Stimulated activated CD4-positive, alpha-beta T cell treated with anti-CD3 and anti-CD28 coated beads, Interleukin-2, amount 100 ng/mL, for 4 hours (primary cell): ENCODE measurements around the gene RIN1.
A peak's percentile ranks its signal among the peaks of the same experiment; 100 is the strongest.

Experiments used
- DNase-seq: peaks from one replicate; pipeline ENCODE4 v3.0.0-alpha.2; 2020; ENCODE audit warnings: low read depth

RIN1 gene

DNA sequence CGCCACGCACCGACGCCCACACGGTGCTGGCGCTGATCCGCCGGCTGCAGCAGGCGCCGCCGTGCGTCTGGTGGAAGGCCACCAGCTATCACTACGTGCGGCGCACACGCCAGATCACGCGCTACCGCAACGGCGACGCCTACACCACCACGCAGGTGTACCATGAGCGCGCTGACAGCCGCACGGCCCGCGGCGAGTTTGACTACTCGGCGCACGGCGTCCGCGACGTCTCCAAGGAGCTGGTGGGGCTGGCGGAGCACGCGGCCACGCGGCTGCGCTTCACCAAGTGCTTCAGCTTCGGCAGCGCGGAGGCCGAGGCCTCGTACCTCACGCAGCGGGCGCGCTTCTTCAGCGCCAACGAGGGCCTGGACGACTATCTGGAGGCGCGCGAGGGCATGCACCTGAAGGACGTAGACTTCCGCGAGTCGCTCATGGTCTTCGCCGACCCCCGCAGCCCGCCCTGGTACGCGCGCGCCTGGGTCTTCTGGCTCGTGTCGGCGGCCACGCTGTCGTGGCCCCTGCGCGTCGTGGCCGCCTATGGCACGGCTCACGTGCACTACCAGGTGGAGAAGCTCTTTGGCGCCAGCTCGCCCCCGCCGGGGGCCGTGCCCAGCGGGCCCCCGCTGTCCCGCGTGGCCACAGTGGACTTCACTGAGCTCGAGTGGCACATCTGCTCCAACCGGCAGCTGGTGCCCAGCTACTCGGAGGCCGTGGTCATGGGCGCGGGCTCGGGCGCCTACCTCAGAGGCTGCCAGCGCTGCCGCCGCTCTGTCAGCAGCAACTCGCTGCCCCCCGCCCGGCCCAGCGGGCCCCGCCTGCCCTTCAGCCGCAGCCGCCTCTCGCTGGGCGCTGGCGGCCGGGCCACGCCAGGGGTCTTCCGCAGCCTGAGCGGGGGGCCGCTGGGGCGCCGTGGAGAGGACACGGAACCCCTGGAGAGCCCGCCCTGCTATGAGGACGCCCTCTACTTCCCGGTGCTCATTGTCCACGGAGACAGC, 41.3 kb downstream of the RIN1 start:
- no peak for DNase-seq

- DNase-seq, result no peak
Observed at GRCh38 chr11:66293777-66294625, 42.2 kb downstream of the RIN1 start.

DNA sequence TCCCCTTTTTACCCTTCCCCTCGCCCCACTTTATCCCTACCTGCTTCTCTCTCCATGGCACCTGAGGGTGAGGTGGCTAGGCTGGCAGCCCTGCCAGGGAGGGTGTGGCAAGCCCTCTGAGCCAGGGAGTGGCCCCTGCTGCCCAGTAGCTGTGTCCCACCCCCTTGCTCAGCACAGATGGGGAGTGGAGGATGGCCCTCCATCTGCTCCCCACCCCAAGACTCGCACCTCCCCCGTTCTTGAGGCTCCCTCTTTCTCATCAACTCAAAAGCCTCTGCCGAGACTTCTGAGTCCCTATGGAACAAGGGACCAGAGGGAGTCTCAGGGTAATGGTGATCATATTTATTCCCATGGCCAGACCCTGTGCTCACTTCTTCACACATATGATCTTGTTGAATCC, 42.9 kb downstream of the RIN1 start:
- no peak for DNase-seq

DNA sequence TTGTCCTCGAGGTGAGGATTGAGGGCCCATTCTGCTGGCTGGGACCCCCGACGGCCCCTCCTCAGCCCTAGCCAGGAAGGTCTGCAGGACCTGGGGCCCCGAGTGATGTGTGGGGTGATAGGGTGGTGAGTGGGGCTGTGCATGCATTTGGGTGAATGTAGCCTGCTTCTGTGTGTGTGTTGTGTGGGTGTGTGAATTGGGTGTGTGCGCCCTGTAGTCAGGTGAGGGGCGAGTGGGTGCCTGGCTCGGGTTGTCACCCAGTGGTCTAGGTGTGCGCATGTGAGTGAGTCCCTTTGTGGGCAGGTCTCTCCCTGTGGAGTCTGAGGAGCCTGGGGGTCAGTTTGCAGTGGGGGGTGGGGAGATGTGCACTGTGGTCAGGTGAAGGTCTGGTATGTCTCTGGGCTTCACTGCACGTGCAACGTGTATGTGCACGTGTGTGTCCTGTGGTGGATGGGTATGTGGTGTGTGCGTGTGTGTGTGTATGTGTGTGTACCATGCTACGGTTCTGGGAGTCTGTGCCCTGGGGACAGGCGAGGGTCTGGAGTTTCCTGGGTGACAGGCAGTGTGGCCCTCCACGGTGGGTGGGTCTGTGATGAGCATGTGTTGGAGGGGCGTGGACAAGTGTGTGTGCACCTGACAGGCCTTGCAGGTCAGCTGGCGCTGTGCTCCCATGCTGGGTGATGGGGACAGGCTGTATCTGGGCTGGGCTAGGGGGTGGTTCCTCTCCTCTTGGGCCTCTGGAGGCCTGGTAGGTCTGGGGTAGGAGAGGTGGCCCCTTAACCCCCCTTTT, 43.5 kb downstream of the RIN1 start:
- no peak for DNase-seq

DNA sequence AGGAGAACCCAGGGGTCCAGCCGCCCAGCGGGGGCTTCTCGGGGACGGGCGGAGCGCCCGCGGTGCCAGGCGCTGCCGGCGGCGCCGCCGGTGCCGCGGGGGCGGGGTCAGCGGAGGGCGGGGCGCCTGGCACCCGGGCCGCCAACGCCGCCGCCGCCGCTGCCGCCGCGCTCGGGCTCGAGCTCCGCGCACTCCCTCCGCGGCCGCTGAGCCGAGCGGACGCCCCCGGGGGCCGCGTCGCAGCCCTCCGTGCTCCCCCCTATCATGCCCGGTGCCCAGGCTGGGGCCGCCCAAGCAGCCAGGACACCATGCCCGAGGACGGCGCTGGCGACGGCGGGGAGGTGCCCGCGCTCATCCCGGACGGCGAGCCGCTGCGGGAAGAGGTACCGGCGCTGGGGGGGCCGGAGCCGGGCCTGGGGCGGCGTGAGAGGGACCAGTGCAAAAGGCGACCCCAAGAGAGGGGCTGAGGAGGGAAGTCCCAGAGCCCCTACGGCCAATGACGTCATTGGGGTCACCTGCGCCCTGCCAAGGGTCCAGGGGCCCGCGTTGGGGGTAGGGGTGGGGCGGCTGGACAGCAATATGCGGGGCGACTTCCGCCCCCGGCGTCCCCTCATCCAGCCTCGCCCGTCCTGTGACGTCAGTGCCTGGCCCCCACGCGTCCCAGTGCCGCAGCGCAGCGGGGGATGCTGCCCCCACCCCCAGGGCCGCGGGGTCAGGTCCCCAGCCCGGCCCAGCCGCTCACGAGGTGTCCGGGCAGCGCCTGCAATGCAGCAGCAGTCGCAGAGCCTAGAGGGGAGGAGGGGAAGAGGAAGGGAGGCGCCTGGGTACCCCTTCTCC, 44.3 kb downstream of the RIN1 start, which contains the start of gene TMEM151A:
Gene TMEM151A, plus strand, starts transcription at position 189 of the 837 bp plus-strand sequence. Its CDS starts 120 bp downstream, at position 309.
- DNase-seq, result no peak

DNA sequence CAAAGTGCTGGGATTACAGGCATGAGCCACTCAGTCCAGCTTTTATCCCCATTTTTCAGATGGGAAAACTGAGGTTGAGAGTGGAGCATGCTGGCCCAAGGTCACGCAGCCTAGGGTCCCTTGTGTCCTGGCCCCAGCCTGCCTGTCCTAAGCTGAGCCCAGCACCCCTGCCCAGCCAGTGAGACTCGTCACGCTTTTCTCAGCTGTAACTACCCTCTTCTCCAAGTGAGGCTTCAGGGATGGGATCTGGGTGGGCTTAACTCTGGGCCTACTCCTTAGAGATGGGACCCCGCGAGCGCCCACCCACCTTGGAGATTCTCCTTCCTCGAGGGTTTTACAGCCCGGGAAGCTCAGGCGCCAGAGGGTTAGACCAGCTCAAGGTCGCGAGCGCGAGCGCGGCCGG, 44.9 kb downstream of the RIN1 start:
- DNase-seq, result no peak

DNA sequence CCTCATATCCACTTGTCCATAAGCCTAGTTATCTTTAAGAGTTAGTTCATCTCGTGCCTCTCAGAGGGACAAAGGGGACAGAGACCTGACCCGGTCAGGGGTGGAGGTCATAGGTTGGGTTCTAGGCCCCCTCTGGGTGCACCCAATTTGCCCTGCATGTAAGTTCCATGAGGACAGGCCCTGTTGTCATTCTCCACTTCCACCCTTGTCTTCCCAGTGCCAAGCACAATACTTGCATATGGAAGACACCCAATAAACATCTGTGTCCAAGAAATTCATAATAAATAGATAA, 46.0 kb downstream of the RIN1 start:
- DNase-seq, result no peak

GRCh38 chr11:66289548-66290329, 46.5 kb downstream of the RIN1 start:
- DNase-seq, result peak; percentile 69

DNA sequence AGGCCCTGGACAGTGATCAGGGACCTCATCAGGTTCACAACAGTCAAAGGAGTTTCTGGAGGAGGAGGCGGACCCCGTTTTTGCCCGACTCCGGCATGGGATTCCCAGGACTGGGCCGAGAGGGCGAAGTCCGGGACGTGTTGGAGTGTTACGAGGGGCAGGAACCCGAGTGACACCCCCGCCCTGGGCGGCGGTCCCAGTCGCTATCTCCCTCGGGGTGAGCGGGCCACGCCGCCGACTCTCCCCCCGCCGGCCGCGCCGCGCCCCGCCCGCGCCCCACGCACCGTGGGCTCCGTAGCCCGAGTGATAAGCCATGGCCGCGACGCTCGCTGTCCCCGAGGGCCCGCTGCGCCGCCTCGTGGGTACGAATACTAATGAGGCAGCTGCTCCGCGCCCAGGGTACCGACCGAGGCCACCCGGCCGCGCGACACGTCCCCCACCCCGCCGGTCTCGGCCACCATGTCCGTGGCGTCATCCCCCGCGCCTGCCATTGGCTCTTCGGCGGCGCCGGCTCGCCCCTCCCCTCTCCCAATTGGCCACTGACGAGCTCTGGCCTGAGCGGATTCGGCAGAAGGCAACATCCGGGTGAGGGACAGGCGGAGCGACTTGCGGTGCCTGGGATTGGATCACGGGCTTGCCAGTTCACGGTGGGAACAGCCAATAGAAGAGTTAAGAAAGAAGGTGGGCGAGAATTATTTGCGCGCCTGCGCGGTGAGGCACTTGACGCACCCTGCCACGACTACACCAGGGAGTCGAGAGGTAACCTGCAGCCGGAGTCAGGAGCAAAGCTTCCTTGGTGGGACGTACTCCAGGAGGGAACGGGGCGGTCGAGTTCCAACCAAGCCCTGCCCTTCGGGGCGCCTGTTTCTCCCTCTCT, 47.3 kb downstream of the RIN1 start, which contains the start of gene YIF1A:
Gene YIF1A, minus strand, starts transcription at position 473 of the 877 bp plus-strand sequence. Its CDS starts 158 bp downstream, at position 315.
- DNase-seq, result peak; percentile 98

- DNase-seq, result no peak
Observed at GRCh38 chr11:66287889-66288670, 48.2 kb downstream of the RIN1 start.

DNA sequence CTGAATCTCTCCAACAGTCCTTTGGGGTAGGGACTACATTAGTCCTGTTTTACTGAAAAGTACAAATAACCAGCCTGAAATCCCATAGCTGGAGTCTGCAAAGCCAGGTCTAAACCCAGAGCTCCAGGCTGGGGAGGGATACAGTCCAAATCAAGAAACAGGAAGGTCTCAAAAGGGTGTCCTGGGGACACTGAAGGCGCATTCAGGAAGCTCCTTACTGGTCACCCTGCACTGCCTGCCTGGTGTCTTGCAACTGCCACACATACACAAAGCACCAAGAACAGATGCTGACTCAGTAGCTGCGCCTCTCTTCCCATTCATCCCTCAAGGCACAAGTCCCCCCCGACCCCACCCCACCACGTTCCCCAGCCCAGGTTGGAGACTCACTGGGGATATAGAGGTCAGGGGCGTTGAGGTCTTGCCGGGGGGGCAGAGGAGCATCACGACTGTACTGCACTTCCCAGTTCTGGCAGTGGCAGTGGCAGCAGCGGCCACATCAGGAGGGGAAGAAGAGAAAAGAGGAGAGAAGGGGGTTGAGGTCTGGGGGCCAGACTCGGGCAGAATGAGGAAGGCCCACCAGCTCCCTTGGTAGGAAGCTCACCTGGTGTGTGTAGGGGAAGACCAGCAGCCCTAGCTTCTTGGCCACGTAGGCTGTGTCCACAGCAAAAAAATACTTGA, 48.9 kb downstream of the RIN1 start:
- DNase-seq, result no peak

GRCh38 chr11:66286699-66287098, 49.5 kb downstream of the RIN1 start:
- no peak for DNase-seq

DNA sequence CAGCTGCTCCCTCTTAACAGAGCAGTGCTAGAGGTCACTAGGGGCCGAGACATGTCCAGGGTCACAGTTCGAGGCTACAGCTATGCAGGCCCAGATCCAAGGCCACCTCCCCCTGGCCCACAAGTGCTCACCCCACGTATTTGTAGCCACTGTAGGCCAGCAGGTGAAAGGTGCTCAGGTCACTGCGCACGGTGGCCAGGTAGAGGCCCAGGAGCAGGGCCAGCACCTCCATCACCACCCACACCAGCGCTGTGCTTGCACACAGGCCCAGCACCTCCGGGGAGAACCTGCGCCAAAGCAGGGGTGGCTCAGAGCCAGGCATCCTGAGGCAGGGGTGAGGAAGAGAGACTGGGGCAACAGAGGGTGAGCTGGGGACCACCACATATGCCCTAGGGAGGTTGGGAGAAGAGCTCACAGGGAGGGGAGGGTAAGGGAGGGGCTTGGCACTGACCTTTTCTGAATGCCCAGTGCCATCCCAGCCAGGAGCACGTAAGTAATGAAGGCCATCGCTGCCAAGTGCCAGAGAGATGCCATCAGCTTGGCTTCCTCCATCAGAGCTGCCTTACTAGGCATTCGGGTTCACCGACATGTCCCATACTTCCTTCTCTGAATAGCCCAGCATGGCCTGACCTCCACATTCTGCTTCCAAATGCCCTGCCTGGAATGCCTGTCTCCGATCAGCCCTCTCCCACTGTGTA, 50.8 kb downstream of the RIN1 start:
- no peak for DNase-seq

DNA sequence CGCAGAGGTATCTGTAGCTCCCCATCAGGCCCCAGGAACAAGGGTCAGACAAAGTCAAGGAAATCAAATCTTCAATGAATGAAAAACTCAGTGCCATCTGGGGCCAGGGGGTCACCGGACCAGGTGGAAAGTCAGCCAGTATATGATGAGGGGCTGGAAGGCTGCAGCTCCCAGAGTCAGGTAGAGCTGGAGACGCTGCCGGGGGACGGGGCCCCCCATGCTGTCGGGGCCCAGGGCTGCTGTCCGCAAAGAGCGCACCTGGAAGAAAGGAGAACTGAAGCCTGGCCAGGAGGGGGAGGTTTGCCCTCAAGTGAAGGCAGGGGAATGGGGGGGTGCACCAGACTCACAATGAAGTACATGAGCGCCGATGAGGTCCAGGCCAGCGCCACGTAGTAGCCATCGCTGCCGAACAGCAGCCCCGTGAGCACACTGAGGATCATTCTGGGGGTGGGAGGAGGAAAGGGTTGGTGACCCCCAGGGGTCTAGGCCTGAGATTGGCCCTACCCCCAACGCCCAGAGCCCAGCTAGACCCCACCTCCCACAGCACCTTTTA, 51.6 kb downstream of the RIN1 start:
- no peak for DNase-seq

GRCh38 chr11:66283461-66284105, 52.7 kb downstream of the RIN1 start:
- DNase-seq, result no peak
